Dedifferentiated amniotic fluid mesenchymal stem cell (primary cell): ENCODE measurements around the gene MRPL39.

ENCODE experiments used
- DNase-seq: peaks from one replicate; pipeline ENCODE4 v3.0.0-alpha.2; 2016; ENCODE audit errors: extremely low spot score

Gene MRPL39

DNA sequence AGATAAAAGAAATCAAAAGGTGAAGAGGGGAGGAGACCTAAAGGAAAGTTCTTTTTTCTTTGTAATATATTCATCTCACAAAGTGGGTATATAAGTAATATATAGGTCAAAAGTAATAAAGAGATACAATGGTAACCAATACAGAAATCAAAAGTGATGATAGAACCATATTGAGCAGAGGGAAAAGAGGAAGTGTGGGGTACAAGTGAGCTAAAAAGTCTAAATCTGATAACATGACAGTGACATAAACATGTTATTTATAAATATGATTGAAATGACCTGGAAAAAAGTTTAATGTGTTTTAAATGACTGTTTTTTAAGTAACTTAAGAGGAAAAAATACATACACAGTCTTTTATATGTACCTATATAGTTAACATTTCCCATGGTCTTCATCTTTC lies 70.5 kb downstream of the MRPL39 start:
- DNase-seq, result no peak

DNA sequence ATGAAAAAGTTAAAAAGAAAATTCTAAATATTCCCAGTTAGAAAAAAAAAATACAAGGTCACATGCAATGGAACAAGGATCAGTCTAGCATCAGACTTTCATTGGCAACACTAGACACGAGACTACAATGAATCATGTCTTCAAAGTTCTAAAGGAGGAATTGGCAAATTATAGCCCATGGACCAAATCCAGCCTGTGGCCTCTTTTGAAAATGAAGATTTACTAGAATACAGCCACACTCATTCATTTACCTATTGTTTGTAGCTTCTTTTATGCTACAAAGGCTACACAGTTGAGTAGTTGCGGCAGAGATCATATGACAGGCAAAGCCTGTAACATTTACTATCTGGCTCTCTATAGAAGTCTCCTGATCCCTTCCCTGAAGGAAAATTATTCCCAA lies 71.4 kb downstream of the MRPL39 start:
- DNase-seq, result no peak
